ENCODE results near the gene ANKS1B.

Gene ANKS1B

DNA sequence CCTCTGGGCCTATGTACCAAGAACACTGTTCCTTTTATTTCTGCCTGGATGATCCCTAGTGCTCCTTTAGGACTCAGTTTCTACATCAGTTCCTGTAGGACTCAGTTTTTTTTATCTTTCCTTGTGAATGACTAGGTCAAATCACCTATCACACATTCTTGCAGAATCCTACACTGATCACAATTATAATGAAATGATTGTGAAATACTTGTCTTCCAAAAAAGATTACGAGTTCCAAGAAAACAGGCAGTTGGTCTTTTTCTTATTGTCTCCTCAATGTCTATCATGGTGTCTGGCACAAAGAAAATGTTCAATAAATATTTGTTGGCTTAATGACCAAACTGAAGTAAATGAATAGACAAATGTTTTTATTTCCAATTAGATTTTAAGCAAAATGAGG is 432.7 kb downstream of the ANKS1B start:
- no peak for DNase-seq

DNA sequence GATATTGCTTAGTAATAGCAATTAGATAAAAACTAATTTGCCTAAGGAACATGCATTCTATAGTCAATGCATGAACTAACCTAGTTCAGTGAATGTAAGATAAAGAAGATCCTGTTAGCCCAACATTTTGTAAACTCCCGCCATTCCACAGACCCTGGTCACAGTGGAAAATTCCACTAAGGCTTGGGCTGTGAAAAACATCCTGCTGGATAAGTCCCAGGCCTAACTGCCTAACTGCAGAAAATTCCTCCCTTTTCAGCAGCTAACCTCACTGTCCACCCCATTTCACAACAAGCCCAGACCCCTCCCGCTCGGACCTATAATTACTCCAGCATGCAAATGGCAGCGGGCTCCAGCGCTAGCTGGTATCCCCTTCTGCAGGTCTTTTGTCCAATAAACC is 435.1 kb downstream of the ANKS1B start:
- no peak for DNase-seq

DNA sequence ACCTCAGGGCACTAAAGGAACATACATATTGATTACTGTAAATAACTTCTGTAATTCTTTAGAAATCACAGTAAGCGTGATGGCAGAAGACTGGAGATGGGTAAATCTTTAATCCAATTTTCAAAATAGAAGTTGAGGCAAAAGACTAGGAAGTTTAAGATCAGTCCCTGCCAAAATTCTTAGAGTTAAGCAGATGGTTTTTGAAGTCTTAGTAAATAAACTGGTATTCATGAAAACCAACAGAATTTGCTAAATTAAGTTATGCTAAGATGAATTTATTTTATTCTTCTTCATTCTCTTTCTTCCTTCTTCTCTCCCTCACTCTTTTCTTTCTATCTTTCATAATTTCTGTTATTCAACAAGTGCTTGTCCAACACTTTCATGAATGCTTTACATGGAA is 435.5 kb downstream of the ANKS1B start:
- no peak for DNase-seq

DNA sequence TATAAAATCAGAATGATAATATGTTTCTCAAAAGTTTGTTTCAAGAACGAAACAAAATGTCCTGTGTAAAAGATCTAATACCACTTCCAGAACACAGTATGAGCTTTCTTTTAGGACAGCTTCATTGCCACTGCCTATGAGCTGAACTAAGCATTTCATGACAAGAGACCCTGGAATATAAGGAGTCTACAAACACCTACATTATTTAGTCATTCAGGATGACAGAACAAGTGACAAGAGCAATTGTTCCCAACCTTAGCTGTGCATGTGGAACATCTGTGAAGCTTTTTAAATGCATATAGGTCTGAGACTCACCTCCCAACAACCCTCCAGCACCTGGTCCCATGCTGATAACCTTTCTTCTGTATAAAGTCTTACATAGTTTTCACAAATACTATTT is 440.3 kb downstream of the ANKS1B start:
- no peak for DNase-seq

DNA sequence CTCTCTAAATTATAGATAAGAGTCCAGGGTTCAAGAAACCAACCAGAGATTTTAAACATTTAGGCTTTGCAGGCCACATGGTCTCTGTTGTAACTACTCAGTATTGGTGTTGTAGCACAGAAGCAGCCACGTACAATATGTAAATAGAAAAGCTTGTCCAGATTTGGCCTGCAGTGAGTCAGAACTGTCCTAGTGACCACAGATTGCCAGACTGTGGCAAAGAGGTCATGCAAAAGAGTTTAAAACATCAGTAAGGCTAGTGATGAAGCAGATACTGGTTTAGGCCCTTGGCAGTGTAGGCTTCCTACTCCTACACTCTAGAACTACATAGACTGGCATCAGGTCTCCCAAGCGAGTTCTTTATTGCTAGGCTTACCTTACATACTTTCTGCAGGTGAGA is 454.8 kb downstream of the ANKS1B start:
- DNase-seq, result no peak

DNA sequence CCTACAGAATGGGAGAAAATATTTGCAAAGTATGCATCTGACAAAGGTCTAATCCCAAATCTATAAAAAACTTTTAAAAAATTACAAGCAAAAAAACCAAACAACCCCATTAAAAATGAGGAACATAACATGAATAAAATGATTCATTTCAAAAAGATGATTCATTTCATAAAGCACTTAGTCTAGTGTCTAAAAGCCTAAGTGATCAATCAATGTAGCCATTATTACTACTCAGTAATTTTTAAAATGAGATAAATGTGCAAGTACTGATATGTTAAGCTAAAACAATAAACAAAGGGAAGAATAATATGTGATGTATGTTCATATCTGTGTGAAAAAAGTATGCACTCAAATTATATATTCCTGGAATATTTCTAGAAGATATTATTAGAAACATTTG is 456.3 kb downstream of the ANKS1B start:
- no peak for DNase-seq

DNA sequence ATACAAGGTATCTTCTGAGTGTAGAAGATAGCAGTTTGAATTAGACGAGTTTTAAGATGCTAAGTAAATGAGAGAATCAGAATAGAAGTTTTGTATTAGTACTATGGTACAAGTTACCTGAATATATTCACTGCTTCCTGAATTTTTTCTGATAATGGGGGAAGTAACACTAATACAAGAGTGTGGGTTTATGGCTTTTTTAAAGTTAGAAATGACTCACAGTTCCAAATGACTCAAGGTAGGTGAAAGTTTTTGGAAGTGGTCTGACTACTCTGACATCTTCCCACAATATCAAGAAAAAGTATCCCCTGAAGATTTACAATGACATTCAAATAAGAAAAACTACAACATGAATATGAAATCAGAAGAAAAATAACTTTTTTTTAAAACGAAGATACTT is 460.9 kb downstream of the ANKS1B start:
- DNase-seq, result no peak

DNA sequence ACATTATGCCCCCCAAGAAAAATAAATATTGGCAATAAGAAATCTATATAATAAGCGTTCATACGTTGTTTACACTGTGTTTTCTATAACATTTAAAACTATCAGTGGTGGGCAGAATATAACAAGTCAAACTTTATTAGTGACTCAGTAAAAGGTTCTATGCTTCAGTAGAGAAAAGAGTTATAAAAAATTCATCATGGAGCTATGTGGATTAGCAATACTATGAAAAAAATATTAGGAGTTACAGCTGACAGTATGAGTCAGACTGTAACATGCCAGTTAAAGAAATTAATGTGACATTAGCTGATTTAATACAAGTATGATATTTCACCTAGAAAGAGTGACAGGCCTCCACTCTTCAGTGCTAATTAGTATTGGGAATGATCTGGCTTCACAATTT is 462.3 kb downstream of the ANKS1B start:
- no peak for DNase-seq

DNA sequence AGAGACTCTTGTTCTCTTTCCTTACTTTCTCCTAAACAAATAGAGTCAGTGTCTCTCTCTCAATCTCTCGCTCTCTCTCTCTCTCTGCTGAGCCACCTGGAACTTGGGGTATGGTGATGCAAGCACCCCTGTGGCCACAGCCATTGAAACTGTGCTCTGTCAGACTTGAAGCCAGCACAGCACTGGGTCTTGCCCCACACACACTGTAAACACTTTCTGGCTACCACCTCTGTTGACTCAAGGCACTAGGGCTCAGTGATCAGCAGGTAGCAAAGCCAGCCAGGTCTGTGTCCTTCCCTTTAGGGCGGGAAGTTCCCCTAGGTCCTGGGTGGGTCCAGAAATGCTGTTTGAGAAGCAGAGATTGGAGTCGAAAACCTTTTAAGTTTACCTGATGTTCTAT is 463.1 kb downstream of the ANKS1B start:
- no peak for DNase-seq

DNA sequence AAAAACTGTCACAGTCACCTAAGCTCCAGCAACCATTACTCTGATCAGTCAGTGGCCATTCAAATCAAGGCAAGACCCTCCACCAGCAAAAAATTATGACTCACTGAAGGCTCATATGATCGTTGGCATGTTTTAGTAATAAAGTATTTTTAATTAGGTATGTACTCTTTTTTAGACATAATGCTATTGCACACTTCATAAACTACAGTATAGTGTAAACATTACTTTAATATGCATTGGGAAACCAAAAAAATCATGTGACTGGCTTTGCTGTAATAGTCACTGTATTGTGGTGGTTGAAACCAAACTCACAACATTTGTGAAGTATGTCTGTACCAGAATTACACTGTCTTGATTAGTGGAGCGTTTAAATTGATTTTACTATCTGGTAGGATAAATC is 471.7 kb downstream of the ANKS1B start:
- DNase-seq, result no peak

DNA sequence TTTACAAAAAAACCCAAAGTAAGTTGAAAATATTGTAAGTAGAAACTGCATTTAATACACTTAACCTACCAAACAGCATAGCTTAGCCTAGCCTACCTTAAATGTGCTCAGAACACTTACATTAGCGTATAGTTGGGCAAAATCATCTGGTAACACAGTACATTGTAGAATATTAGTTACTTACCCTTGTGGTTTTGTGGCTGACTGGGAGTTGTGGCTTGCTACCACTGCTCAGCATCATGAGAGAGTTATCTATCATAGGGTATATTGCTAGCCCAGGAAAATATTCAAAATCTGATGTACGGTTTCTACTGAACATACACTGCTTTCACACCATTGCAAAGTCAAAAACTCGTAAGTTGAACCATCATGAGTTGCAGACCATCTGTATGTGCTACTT is 478.9 kb downstream of the ANKS1B start:
- DNase-seq, result no peak

DNA sequence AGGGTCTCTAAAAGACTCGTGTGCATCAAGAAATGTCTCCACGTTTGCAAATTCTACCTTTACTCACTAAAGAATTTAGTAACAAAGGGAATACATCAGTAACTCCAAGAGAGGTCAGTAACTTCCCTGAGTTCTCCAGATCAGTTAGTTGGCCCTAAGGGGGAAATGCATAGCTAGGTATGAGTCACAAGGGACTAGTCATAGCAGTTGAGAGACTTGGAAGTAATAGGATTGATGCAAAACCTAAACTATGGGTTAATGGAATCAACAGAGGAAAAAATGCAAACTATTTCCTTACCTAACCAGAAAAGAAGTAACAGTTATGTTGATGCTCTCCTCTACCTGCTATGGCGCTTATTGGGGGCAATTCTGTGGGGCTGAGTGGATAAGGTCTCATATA is 486.0 kb downstream of the ANKS1B start:
- no peak for DNase-seq

DNA sequence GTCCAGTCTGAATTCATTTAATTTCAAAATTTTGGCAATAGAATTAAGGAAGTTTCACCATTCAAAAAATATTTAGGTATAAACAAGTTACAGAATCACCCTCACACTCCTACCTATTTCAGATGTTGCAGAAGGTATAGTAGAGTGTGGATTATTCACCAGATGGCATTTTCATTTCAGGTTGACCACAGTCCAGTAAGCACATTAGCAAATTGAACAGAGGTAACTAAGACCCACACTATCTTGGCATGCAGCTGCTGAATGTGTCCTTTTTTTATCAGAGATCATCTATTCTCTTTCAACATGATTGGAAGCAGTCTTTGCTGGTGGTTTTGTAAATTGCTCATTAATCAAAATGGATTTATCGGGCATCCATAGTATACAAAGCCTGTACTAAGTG is 488.9 kb downstream of the ANKS1B start:
- DNase-seq, result no peak

DNA sequence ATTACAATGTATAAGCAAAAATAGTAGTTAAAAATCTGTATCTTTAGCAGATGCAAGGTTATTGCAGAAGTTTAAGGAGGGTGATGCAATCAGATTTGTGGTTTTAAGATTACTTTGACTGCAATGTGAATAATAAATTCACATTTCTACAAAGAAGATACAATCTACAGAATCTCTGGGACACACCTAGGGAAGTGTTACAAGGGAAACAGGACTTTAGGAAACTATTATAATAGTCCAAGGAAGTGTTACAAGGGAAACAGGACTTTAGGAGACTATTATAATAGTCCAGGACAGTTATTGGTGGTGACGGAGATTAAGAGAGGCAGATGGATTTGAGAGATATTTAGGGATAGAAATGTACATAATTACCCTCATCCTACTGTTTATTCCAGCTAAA is 491.5 kb downstream of the ANKS1B start:
- DNase-seq, result no peak

DNA sequence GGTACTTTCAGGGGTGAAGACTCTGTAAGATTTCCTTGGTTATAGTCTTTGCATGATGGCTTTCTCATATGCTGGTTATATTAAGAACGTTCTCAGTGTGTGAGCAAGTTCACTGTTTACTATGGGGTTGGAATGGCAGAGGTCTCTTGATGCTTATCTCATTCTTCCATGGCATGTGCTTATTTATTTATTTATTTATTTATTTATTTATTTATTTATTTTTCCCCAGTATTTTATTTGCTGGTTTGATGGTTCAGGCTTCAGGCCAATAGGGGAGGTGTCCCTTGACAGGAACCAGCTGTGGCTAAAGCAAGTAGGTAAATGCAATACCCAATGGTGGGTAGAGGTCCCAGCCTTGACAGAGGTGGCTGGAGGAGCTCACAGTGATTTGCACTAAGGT is 498.5 kb downstream of the ANKS1B start:
- DNase-seq, result no peak

DNA sequence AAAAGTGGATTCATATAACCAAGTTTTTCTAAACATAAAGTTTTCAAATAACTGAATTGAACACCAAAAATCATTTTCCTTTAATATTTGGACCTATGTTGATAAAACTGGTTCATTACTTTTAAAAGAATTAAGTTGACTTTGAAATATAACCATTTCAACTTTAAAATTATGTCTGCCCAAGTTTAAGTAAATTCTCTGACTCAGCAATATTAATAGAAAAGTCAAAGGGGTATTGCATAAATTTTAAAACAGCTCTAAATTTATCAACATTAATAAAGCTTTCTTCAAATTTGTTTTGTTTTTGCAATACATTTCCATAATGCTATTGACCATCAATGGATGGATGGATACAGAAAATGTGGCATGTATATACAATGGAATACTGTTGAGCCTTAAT is 505.6 kb downstream of the ANKS1B start:
- no peak for DNase-seq

DNA sequence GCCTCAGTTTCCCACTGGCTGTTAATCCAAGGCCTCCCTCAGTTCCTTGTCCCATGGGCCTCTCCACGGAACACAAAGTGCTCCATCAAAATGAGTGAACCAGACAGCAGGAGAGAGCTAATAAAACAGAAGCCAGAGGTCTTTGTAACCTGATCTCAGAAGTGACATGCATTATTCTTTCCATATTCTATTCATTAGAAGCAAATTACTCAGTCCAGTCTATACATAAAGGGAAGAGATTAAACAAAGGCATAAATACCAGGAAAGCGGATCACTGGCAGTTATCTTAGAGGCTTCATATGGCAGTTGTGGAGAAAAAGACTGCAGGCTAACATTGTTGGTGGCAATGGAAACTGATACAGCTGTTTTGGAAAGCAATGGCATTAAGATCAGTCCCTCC is 507.8 kb downstream of the ANKS1B start:
- peak; percentile 10 for DNase-seq

DNA sequence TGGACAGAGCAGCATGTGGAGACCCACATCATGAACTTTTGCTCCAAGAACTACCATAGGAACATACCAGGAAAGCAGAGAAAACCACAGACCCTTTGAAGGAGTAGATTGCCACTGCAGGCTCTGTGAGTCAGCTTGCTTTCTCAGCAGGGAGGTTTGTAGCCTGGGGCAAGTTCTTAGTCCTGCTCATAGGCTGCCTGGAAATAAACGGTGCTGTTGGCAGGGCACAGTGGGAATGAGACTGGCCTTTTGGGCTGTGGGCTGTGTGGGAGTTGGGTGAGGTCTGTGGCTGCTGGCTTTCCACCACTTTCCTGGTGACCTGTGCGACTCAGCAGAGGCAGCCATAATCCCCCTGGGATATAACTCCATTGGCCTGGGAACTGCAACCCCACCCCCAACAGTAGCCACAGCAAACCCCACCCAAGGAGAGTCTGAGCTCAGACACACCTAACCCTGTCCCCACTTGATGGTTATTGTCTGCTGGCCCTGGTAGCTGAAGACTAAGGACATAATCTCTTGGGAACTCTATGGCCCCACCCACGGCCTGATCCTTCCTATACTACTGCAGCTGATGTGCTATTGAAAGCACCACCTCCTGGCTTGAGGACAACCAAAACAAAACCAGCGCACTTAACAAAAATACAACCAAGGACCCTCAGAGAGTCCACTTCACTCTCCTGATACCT is 529.2 kb downstream of the ANKS1B start:
- no peak for DNase-seq

DNA sequence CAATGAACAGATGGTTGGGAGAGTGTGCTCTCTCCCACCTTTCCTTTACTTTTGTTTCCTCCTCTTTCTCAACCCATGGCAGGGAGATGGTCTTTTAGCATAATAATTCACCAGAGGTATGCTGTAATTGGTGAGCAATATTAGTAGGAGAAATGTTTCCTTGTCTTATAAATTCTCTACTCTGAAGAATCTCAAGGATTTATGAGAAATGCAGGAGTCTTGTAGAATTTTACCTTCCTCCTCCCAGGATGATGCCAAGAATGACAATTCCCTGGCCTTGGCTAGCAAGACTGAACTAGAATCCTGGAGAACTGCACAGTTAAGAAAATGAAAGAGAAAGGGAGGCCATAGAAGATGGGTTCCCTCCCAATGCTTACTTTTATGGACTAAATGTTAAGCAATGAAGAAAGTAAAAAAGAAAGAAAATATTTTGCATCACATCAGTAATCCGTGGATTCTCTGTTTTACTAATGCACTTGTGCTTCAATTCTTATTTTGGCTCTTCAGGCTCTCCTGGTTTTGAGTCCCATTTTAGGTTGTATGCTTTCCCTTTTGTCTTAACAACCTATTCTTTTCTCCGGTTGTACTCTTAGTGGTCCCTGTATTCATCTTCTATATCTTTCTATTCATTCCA is 530.1 kb downstream of the ANKS1B start:
- no peak for DNase-seq

DNA sequence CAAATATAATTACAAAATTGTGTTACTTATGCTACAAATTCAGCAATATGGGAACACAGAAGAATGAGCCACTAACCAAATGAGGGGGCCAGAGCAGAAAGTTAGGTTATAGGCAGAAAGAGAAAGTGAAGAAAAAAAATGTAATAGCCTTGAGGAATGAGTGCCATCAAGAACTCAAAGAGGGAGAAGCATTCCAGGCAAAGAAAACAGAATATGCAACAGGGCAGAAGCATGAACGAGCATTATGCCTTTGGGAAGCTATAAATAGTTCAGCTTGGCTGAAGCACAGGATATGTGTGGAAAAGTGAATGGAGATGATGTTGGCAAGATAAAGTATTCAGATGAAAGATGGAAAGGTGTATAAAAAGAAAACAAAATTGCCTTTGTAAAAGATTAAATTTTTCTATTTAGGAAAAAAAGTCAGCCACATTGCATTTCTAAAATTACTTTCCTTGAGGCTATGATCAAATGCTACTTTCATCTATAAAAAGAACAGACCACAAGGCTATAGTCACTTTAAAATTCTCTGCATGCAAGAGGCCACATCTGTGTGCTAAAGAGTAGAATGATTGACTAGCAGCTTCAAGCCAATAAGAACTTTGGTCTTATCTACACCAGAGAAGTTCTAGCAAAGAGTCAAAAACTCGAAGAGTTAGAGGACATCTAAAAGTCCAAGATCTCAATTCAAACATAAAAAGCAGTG is 530.7 kb downstream of the ANKS1B start:
- DNase-seq, result no peak

DNA sequence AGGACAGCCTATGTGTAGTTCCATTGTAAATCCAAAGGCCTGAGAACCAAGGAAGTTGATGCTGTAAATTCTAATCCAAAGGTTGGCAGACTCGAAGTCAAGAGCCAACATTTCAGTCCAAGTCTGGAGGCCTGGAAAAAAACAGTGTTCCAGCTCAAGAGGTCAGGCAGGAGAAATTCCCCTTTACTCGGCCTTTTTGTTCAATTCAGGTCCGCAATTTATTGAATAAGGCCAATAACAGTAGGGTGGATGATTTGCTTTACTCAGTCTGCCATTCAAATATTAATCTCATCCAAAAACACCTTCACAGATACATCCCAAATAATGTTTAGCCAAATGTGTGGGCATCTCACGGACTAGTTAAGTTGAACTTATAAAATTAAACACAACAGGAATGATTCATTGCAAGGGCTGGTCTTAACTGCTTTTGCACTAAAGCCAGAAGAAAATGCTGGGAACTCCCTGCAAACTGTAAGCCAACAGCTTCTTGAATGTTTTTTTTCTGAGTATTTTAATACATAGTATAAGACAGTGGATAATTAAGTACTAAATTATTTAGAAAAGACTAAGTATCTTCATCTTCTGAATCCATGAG is 534.6 kb downstream of the ANKS1B start:
- no peak for DNase-seq

DNA sequence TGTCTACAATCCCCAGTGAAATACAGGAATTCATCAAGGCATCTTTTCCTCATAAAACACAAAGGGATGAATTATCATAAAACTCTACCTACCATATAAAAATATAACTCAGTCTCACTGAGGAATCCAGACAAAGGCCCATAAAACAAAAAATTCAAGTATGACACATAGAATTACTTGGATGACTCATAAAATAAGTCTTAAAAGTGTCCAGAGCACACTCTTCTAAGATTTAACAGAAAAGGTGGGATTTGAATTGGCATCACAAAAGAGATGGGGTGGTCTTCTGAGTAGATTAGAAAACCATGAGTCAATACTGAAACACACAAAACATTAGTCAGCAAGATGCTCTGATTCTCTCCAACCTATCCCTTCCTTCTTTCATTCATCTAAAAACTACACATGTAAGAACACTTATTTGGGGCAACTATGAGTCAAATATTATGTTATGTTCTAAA is 539.8 kb downstream of the ANKS1B start:
- no peak for DNase-seq

DNA sequence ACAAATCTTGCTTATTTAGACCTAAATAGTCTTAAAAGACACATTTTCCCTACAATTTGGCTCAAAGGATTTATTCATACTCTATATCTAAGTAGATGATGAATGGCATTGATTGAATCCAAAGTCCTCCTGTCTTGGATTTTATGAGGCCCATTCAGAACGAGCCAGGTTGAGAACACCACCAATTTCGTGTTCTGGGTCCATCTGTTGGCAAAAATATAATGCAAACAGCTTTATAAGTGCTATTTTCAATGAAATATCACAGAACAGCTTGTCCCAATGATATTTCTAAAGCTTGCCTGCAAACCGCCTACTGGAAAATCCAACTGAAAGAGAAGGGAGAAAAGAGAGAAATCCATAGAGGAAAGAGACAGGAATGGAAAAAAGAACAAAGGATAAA is 542.0 kb downstream of the ANKS1B start:
- DNase-seq, result no peak

DNA sequence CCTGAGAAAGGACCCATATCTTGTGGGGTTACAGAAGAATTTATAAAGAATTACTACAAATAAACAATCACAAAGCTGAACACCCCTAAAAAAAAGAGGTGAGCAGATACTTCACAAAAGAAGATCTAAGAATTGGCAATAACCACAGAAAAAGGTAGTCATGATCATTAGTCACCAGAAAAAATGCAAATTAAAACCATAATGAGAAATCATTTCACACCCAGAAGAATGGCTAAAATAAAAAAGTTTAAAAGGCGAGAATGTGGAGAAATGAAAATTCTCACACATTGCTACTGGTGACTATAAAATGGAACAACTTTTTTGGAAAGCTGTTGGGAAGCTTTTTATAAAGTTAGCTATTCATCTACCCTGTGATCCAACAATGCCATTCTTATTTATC is 545.3 kb downstream of the ANKS1B start:
- DNase-seq, result no peak
